ENCODE measurements around the gene EXD3. TPM values are rescaled to one million over a fixed set of nuclear protein-coding genes. Genes with fewer than 3 reads are reported as not detected.

The EXD3 gene
- total RNA-seq, 1 donor from 2014 or later = 19.9 TPM

GRCh38 chr9:137439158-137439714 is 16.3 kb upstream of the EXD3 start:
- H3K27me3 Mint-ChIP-seq (ENCODE audit: unreplicated experiment) = peaks cover 5% of the 10 kb centered on the region
- peaks cover 3% of the 10 kb centered on the region for H3K36me3 Mint-ChIP-seq (ENCODE audit: low read depth, unreplicated experiment)
- TF ChIP-seq CTCF (IDR thresholded peaks at IDR 0.05; ENCODE audit: unreplicated experiment) = no peak
- H3K27ac Mint-ChIP-seq (ENCODE audit: unreplicated experiment) = no peak overlapping the region
- no peak for DNase-seq (ENCODE audit: low spot score)
- H3K9me3 Mint-ChIP-seq (ENCODE audit: unreplicated experiment) = no peaks in the 10 kb centered on the region
- peaks cover 2% of the 10 kb centered on the region for H3K4me1 Mint-ChIP-seq (ENCODE audit: unreplicated experiment)
- no peak overlapping the region for H3K4me3 Mint-ChIP-seq (ENCODE audit: unreplicated experiment)

GRCh38 chr9:137438591-137439157 is 15.7 kb upstream of the EXD3 start:
- Mint-ChIP-seq H3K4me3 (ENCODE audit: unreplicated experiment) (no peak overlapping the region), H3K27me3 (ENCODE audit: unreplicated experiment) (peaks cover 5% of the 10 kb centered on the region), H3K4me1 (ENCODE audit: unreplicated experiment) (peaks cover 2% of the 10 kb centered on the region), H3K27ac (ENCODE audit: unreplicated experiment) (no peak overlapping the region), H3K36me3 (ENCODE audit: low read depth, unreplicated experiment) (peaks cover 3% of the 10 kb centered on the region), H3K9me3 (ENCODE audit: unreplicated experiment) (no peaks in the 10 kb centered on the region)
- DNase-seq (ENCODE audit: low spot score) = no peak
- no peak for TF ChIP-seq CTCF (IDR thresholded peaks at IDR 0.05; ENCODE audit: unreplicated experiment)

- H3K9me3 Mint-ChIP-seq (ENCODE audit: unreplicated experiment) = no peaks in the 10 kb centered on the region
- peaks cover 2% of the 10 kb centered on the region for H3K4me1 Mint-ChIP-seq (ENCODE audit: unreplicated experiment)
- peaks cover 3% of the 10 kb centered on the region for H3K27me3 Mint-ChIP-seq (ENCODE audit: unreplicated experiment)
- H3K27ac Mint-ChIP-seq (ENCODE audit: unreplicated experiment) = no peak overlapping the region
- TF ChIP-seq CTCF (IDR thresholded peaks at IDR 0.05; ENCODE audit: unreplicated experiment) = no peak
- no peak overlapping the region for H3K4me3 Mint-ChIP-seq (ENCODE audit: unreplicated experiment)
- DNase-seq (ENCODE audit: low spot score) = no peak
- peaks cover 3% of the 10 kb centered on the region for H3K36me3 Mint-ChIP-seq (ENCODE audit: low read depth, unreplicated experiment)
Measured at GRCh38 chr9:137437691-137438590, 15.0 kb upstream of the EXD3 start.

- H3K9me3 Mint-ChIP-seq (ENCODE audit: unreplicated experiment) = no peaks in the 10 kb centered on the region
- no peak for TF ChIP-seq CTCF (IDR thresholded peaks at IDR 0.05; ENCODE audit: unreplicated experiment)
- H3K27me3 Mint-ChIP-seq (ENCODE audit: unreplicated experiment) = peaks cover 2% of the 10 kb centered on the region
- H3K4me1 Mint-ChIP-seq (ENCODE audit: unreplicated experiment) = peaks cover 2% of the 10 kb centered on the region
- H3K36me3 Mint-ChIP-seq (ENCODE audit: low read depth, unreplicated experiment) = peaks cover 2% of the 10 kb centered on the region
- DNase-seq (ENCODE audit: low spot score) = no peak
- no peak overlapping the region for H3K4me3 Mint-ChIP-seq (ENCODE audit: unreplicated experiment)
- no peak overlapping the region for H3K27ac Mint-ChIP-seq (ENCODE audit: unreplicated experiment)
Measured at GRCh38 chr9:137436761-137437600, 14.0 kb upstream of the EXD3 start.

Measured in endothelial cell (in vitro differentiated cells).